ENCODE data around the gene MED25. TPM values are rescaled to one million over a fixed set of nuclear protein-coding genes. Genes with fewer than 3 reads are reported as not detected.

The MED25 gene
- total RNA-seq, 1 donor from 2014 or later = 65.8 TPM

- H3K36me3 ChIP-seq = peaks cover 10% of the 10 kb centered on the region
- H3K27me3 ChIP-seq (ENCODE audit: low read depth) = no peaks in the 10 kb centered on the region
- no peak for DNase-seq
- no peak for TF ChIP-seq CTCF (IDR thresholded peaks at IDR 0.05; ENCODE audit: borderline replicate concordance)
- peaks cover 5% of the 10 kb centered on the region for H3K9me3 ChIP-seq (replicated peaks)
- peak overlapping the region; percentile 99 for H3K27ac ChIP-seq (replicated peaks)
- H3K4me1 ChIP-seq = peaks cover 39% of the 10 kb centered on the region
- intact Hi-C loops (cut with micrococcal nuclease) = no loop called here
- peak overlapping the region; percentile 85 for H3K4me3 ChIP-seq
Measured at GRCh38 chr19:49850221-49850486, 32.1 kb downstream of the MED25 start.

- TF ChIP-seq CTCF (IDR thresholded peaks at IDR 0.05; ENCODE audit: borderline replicate concordance) = no peak
- no peaks in the 10 kb centered on the region for H3K27me3 ChIP-seq (ENCODE audit: low read depth)
- intact Hi-C loops (cut with micrococcal nuclease) = no loop called here
- peak; percentile 92 for DNase-seq
- peak within 1 kb of the TSS; percentile 85 for H3K4me3 ChIP-seq
- peaks cover 15% of the 10 kb centered on the region for H3K36me3 ChIP-seq
- peaks cover 5% of the 10 kb centered on the region for H3K9me3 ChIP-seq (replicated peaks)
- H3K4me1 ChIP-seq = peaks cover 44% of the 10 kb centered on the region
- H3K27ac ChIP-seq (replicated peaks) = peak within 1 kb of the TSS; percentile 99
Measured at GRCh38 chr19:49850487-49851342, 32.6 kb downstream of the MED25 start, which contains the start of gene PTOV1. TSS of gene PTOV1 (plus strand) at chr19:49851159.

- no peak for TF ChIP-seq CTCF (IDR thresholded peaks at IDR 0.05; ENCODE audit: borderline replicate concordance)
- intact Hi-C loops (cut with micrococcal nuclease) = no loop called here
- no peak for DNase-seq
Measured at GRCh38 chr19:49851456-49852259, 33.6 kb downstream of the MED25 start.

GRCh38 chr19:49852631-49853126 lies 34.6 kb downstream of the MED25 start:
- no peak for DNase-seq
- peaks cover 32% of the 10 kb centered on the region for H3K36me3 ChIP-seq
- peaks cover 45% of the 10 kb centered on the region for H3K4me1 ChIP-seq
- no peak for TF ChIP-seq CTCF (IDR thresholded peaks at IDR 0.05; ENCODE audit: borderline replicate concordance)
- H3K4me3 ChIP-seq = peak overlapping the region; percentile 85
- H3K27me3 ChIP-seq (ENCODE audit: low read depth) = no peaks in the 10 kb centered on the region
- H3K27ac ChIP-seq (replicated peaks) = no peak overlapping the region
- H3K9me3 ChIP-seq (replicated peaks) = peaks cover 5% of the 10 kb centered on the region
- intact Hi-C loops (cut with micrococcal nuclease) = no loop called here

More at GRCh38 chr19:49851456-49852259, 33.6 kb downstream of the MED25 start:
- Histone ChIP-seq H3K27me3 (ENCODE audit: low read depth) (no peaks in the 10 kb centered on the region), H3K4me3 (peak overlapping the region; percentile 85), H3K27ac (replicated peaks) (peak overlapping the region; percentile 99), H3K4me1 (peaks cover 45% of the 10 kb centered on the region), H3K36me3 (peaks cover 22% of the 10 kb centered on the region), H3K9me3 (replicated peaks) (peaks cover 5% of the 10 kb centered on the region)

GRCh38 chr19:49853852-49854377 lies 35.8 kb downstream of the MED25 start:
- H3K27me3 ChIP-seq (ENCODE audit: low read depth) = no peaks in the 10 kb centered on the region
- intact Hi-C loops (cut with micrococcal nuclease) = no loop called here
- no peak for DNase-seq
- no peak for TF ChIP-seq CTCF (IDR thresholded peaks at IDR 0.05; ENCODE audit: borderline replicate concordance)
- H3K9me3 ChIP-seq (replicated peaks) = peaks cover 5% of the 10 kb centered on the region
- H3K27ac ChIP-seq (replicated peaks) = no peak overlapping the region
- no peak overlapping the region for H3K4me3 ChIP-seq
- H3K36me3 ChIP-seq = peaks cover 45% of the 10 kb centered on the region
- H3K4me1 ChIP-seq = peaks cover 45% of the 10 kb centered on the region

Data from left ventricle myocardium inferior (tissue), 1 donor.